ENCODE measurements around the gene NAGS. TPM values are rescaled to one million over a fixed set of nuclear protein-coding genes. Genes with fewer than 3 reads are reported as not detected.
A peak's percentile ranks its signal among the peaks of the same experiment; 100 is the strongest.

Gene NAGS
- total RNA-seq, 1 experiment from 2014 or later, result 3.7 TPM

- H4K20me1 ChIP-seq (ENCODE audit: control insufficient read depth, insufficient read depth, insufficient read length), result no peaks in the 10 kb centered on the region
Measured at GRCh38 chr17:44044071-44044470, 39.6 kb downstream of the NAGS start.

More at GRCh38 chr17:44044071-44044470, 39.6 kb downstream of the NAGS start:
- Histone ChIP-seq H3K14ac (ENCODE audit: insufficient read depth, low read length) (no peak overlapping the region), H3K9ac (ENCODE audit: extremely low read depth, insufficient read length, low read length) (no peak overlapping the region), H2BK15ac (ENCODE audit: low read depth, low read length) (no peak overlapping the region), H3K4ac (ENCODE audit: low read depth, low read length) (no peak overlapping the region), H3K4me1 (ENCODE audit: insufficient read depth, low read length) (no peaks in the 10 kb centered on the region), H3K23me2 (ENCODE audit: insufficient read length, low read depth, low read length, poor library complexity, severe bottlenecking) (no peaks in the 10 kb centered on the region), H3K79me1 (ENCODE audit: insufficient read depth, low read depth, low read length, poor library complexity, severe bottlenecking) (peaks cover 25% of the 10 kb centered on the region), H2BK12ac (ENCODE audit: insufficient read length, low read depth, low read length) (no peak overlapping the region), H3K27ac (ENCODE audit: insufficient read length, low read depth, low read length) (no peak overlapping the region), H4K8ac (replicated peaks; ENCODE audit: insufficient read length, low read depth, low read length) (no peak overlapping the region), H2AFZ (ENCODE audit: low read length) (no peak overlapping the region), H2BK5ac (ENCODE audit: insufficient read length, low read length) (no peak overlapping the region), H2AK5ac (ENCODE audit: insufficient read length, low read length) (no peak overlapping the region), H3K18ac (ENCODE audit: insufficient read length, low read depth, low read length) (no peak overlapping the region), H4K5ac (ENCODE audit: insufficient read length, low read depth, low read length) (no peak overlapping the region), H3K79me2 (ENCODE audit: insufficient read depth, low read length) (peaks cover 17% of the 10 kb centered on the region), H3K56ac (ENCODE audit: insufficient read length, low read depth, low read length) (no peak overlapping the region), H3K4me2 (ENCODE audit: insufficient read depth, insufficient read length, low read length) (no peak overlapping the region), H4K91ac (ENCODE audit: insufficient read length, low read depth, low read length) (no peak overlapping the region), H2BK20ac (ENCODE audit: low read depth, low read length, poor library complexity, severe bottlenecking) (no peak overlapping the region), H3T11ph (ENCODE audit: low read length) (no peak overlapping the region), H3K9me3 (ENCODE audit: control insufficient read depth, low read depth, low read length) (no peaks in the 10 kb centered on the region), H3K23ac (ENCODE audit: insufficient read length, low read depth, low read length) (no peak overlapping the region), H2BK120ac (ENCODE audit: low read depth, low read length, poor library complexity, severe bottlenecking) (no peak overlapping the region), H3K27me3 (ENCODE audit: insufficient read depth, low read length) (no peaks in the 10 kb centered on the region)
- Mint-ChIP-seq H3K27me3 (ENCODE audit: low read depth) (no peaks in the 10 kb centered on the region), H3K36me3 (ENCODE audit: insufficient read depth in 1 of 3, low read depth in 3 of 3) (peaks cover 21 to 49% (median 45%) of the 10 kb centered on the region in 3 experiments), H3K27ac (peak overlapping the region in 1 of 3 experiments; percentile 73; a peak in 3 of 7 replicates), H3K9me3 (no peaks in the 10 kb centered on the region), H3K4me3 (no peak overlapping the region), H3K4me1 (peaks cover 10 to 19% of the 10 kb centered on the region in 2 experiments)
- WGBS (ENCODE audit: extremely low coverage, insufficient read length, low lambda C conversion rate), result no CpG with 5 or more reads among the region's 1 CpG
- no peak for TF ChIP-seq CTCF (conservative IDR thresholded peaks at IDR 0.05)
- no peak for DNase-seq
